ENCODE measurements around the gene MROH7. TPM values are rescaled to one million over a fixed set of nuclear protein-coding genes. Genes with fewer than 3 reads are reported as not detected.

Gene MROH7
- total and polyA plus RNA-seq, 2 of the 13 experiments (the other 11 are each of a cell fraction or from before 2014, with no cell fraction given) = 0.09 TPM

GRCh38 chr1:54607821-54608565 lies 33.6 kb upstream of the MROH7 start:
- no peak for FAIRE-seq
- H3K27ac ChIP-seq (ENCODE audit: extremely low read length, insufficient read depth, low read length) = no peak overlapping the region
- no peaks in the 10 kb centered on the region for H3K36me3 ChIP-seq (replicated peaks in 1 of 2; ENCODE audit: control insufficient read depth in 1 of 2, insufficient read depth in 2 of 2, low read length in 2 of 2)
- POLR2A ChIA-PET = no interaction called here
- H3K27me3 ChIP-seq (ENCODE audit: control insufficient read depth in 1 of 2, insufficient read depth in 2 of 2, low read length in 2 of 2) = no peaks in the 10 kb centered on the region
- no peaks in the 10 kb centered on the region for H3K4me1 ChIP-seq (ENCODE audit: insufficient read depth, low read length)
- ATAC-seq = no peak
- H4K20me1 ChIP-seq (ENCODE audit: insufficient read depth, low read length) = no peaks in the 10 kb centered on the region
- H3K9me3 ChIP-seq (ENCODE audit: low read length) = no peaks in the 10 kb centered on the region
- no peak overlapping the region for H3K4me3 ChIP-seq (replicated peaks in 1 of 3; ENCODE audit: insufficient read depth in 1 of 3, low read depth in 2 of 3, low read length in 3 of 3)
- in situ Hi-C loops (cut with HindIII; ENCODE audit: extremely low pct_ligation_motif_present, low pct_unique_long_range_greater_than_20kb) = no loop called here
- no peak overlapping the region for H3K9ac ChIP-seq (ENCODE audit: insufficient read depth, low read depth, low read length)
- no peaks in the 10 kb centered on the region for H3K79me2 ChIP-seq (ENCODE audit: insufficient read depth, low read length)
- no peak overlapping the region for H2AFZ ChIP-seq (ENCODE audit: low read length)
- TF ChIP-seq NFIC (IDR thresholded peaks at IDR 0.05; ENCODE audit: low read length) (no peak), GLI4 (CRISPR knock-in tag; IDR thresholded peaks at IDR 0.05; ENCODE audit: borderline replicate concordance) (no peak), TIGD3 (CRISPR knock-in tag; IDR thresholded peaks at IDR 0.05; ENCODE audit: borderline replicate concordance) (no peak), DNMT3B (CRISPR knock-in tag; conservative IDR thresholded peaks at IDR 0.05) (no peak), SNRNP70 (IDR thresholded peaks at IDR 0.05; ENCODE audit: low read depth, low read length) (no peak), GABPA (IDR thresholded peaks at IDR 0.05; ENCODE audit: low read depth, low read length) (no peak), GABPA (CRISPR knock-in tag; IDR thresholded peaks at IDR 0.05; ENCODE audit: low read depth) (no peak), NONO (IDR thresholded peaks at IDR 0.05) (no peak), NONO (CRISPR knock-in tag; conservative IDR thresholded peaks at IDR 0.05) (no peak), ZBTB37 (CRISPR knock-in tag; IDR thresholded peaks at IDR 0.05) (no peak), SIN3B (IDR thresholded peaks at IDR 0.05; ENCODE audit: low read length) (no peak), MTF1 (CRISPR knock-in tag; IDR thresholded peaks at IDR 0.05) (no peak), ZNF317 (CRISPR knock-in tag; IDR thresholded peaks at IDR 0.05) (no peak), ZNF225 (CRISPR knock-in tag; IDR thresholded peaks at IDR 0.05) (no peak), ZNF451 (CRISPR knock-in tag; IDR thresholded peaks at IDR 0.05) (no peak), WIZ (CRISPR knock-in tag; IDR thresholded peaks at IDR 0.05) (no peak), TOE1 (CRISPR knock-in tag; IDR thresholded peaks at IDR 0.05) (no peak)
- CTCF ChIA-PET (ENCODE audit: low intra/inter-chr PET ratio, low total read pairs) = no interaction called here
- H3K4me2 ChIP-seq (ENCODE audit: low read depth, low read length) = no peak overlapping the region
- no TSS peak for BruUV-seq (replicated peaks)
- intact Hi-C loops (cut with micrococcal nuclease; ENCODE audit: unreplicated experiment) = no loop called here
- no peak for DNase-seq (ENCODE audit: low spot score)
- 98% methylated on average over 11 of the region's 19 CpGs for WGBS (ENCODE audit: low lambda C conversion rate)

Measured in HepG2 (cell line).